Endothelial cell of hepatic sinusoid (primary cell): ENCODE data around the gene SOS1.
"Not testable (repeated sequence)": the region's sequence is repeated elsewhere in the genome, so short reads cannot be mapped to it uniquely, and the experiment has no call there.

Experiments
- in situ Hi-C: cut with HindIII; loops from 2 replicates; pipeline ENCODE4 v1.10.0; 2017; ENCODE audit warnings: low sequenced_read_pairs

Gene SOS1

DNA sequence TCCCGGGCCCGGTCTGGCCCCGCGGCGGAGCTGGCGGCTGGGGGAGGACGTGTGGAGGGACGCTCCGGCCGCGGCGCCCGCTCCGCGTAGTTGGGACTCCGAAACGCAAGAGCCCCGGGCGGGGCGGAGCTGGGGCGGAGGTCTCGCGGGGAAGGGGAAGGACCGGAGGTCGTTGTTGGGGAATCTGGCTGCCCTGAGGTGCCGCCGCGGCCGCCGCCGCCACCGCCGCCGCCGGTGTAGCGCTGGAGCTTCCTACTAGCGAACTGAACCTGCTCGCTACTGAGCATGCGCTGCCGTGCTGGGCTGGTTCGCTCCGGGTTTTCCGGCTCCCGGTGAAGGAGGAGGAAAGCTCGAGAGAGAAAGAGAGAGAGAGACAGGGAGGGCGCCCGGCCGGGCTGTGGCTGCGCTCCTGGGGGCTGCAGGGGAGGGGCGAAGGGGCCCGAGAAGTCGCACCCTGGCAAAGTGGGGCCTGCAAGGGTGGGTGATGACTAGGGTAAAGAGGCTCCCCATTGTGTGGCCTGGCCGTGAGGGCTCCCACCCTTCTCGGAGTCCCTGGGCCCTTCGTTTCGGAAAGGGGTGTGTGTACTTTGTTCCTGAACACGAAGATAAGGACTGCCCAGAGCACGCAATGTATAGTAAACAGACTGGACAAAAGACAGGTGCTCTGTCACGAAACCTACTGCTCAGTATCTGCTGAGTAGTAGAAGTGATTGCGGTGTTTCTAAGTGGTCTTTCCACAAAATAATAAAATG is at the start of gene SOS1:
TSS of gene SOS1 (minus strand) at position 281 of the 752 bp plus-strand sequence. CDS start 629 bp downstream, outside the sequence.
- in situ Hi-C loops = no loop called here

DNA sequence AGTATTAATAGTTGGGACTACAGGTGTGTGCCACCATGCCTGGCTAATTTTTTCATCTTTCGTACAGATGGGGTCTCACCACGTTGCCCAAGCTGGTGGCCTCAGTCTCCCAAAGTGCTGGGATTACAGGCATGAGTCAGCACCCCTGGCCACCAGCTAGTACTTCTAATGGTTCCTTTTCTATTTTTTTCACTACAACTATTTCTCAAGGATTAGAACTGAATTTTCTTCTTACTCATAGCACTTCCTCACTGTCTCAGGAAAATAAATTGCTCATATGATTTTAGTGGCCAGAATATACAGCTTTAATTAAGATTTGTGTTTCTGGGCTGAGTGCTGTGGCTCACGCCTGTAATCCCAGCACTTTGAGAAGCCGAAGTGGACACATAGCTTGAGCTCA is 43.2 kb upstream of the SOS1 start:
- in situ Hi-C loops = no loop called here

DNA sequence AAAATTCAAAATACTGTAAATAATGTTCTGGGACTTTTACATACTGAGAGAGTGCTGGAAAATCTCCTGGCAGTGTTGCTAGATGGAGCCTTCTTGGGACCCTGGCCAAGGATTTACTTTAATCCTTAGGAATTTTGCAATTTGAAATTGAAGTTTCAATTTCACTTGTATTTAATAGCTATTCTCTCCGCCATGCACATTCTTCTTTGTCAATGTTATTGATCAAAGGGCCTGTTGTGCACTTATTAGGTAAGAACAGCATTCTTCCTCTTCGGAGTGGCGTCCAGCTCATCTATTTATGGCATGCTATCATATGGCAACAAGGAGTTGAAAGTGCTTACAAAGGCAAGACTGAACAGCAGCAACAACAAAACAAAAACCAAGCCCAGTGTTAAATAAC is 40.1 kb upstream of the SOS1 start:
- in situ Hi-C loops = no loop called here

DNA sequence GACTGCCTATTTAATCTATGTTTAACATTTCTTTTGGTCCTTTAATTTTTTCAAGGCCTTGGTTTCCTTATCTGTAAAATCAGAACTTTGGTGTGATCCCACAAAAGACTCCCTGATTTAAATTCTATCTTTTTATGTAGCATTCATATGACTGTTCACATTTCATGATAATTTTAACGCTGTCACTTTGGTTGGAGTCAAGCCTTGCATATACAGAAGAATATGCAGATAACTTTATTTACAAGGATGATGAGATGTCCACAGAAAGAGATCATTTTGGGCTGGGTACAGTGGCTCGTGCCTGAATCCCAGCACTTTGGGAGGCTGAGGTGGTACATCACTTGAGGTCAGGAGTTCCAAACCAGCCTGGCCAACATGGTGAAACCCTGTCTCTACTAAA is 38.4 kb upstream of the SOS1 start:
- in situ Hi-C loops = no loop called here

DNA sequence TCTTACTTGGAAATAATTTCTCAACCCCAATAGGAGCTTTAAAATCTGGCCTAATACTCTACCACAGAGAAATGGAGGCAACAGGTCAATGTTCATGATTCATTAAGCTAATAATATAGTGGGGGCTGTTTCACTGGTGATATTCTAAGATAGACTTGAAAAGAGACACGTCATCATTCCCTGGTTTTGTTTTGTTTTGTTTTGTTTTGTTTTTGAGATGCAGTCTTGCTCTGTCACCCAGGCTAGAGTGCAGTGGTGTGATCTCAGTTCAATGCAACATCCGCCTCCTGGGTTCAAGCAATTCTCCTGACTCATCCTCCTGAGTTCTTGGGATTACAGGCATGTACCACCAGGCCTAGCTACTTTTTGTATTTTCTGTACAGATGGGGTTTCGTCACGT is 37.5 kb upstream of the SOS1 start:
- in situ Hi-C loops = no loop called here

DNA sequence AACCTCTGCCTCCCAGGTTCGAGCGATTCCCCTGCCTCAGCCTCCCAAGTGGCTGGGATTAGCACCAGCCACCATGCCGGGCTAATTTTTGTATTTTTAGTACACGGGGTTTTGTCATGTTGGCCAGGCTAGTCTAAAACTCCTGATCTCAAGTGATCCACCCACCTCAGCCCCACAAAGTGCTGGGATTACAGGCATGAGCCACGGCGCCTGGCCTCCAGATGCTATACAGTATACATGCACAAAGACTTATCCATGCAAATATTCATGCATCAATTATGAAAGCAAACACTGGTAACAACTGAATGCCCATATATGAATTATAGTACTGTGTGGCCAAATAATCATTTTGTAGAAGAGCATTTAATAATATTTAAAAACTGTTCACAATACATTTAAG is 36.0 kb upstream of the SOS1 start:
- in situ Hi-C loops = no loop called here

DNA sequence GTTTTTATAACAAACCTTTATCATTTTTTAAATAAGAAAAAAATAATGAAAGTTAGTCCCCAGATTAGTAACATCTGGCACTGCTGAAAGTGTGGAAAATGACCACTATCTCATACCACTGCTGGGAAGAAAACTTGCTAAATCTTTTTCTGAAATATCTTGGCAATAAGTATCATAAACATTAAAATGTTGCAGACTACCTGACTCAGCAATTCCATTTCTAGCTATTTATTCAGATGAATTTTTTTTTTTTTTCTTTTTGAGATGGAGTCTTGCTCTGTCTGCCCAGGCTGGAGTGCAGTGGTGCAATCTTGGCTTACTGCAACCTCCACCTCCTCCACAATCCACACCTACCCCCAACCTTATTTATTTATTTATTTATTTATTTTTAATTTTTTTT is 35.3 kb upstream of the SOS1 start:
- in situ Hi-C loops = no loop called here

DNA sequence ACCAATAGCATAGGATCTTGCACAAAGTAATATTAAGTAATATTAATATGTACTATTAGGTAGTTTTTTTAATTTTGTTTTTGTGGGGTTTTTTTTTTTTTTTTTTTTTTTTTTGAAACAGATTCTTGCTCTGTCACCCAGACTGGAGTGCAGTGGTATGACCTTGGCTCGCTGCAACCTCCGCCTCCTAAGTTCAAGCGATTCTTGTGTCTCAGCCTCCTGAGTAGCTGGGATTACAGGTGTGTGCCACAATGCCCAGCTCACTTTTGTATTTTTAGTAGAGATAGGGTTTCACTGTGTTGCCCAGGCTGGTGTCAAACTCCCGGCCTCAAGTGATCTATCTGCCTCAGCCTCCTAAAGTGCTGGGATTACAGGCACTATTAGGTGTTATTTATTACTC is 34.7 kb upstream of the SOS1 start:
- in situ Hi-C loops = not testable (repeated sequence)

DNA sequence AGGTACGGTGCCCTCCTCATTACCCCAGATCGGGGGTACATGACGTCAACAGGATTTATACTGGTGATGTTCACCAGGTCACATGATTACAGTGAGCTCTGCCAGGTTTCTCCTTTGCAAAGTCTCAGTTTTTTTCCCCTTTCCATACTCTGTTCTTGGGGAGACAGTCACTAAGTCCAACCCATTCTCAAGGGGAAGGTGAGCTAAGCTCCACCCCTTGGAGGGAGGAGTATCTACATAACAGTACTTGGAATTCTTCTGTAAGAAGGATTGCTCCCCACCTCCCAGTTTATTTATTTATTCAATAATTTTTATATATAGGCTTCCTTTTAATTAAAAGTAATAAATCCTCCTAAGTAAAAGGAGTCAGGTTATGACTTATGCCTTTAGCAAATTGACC is 34.1 kb upstream of the SOS1 start:
- in situ Hi-C loops = no loop called here

DNA sequence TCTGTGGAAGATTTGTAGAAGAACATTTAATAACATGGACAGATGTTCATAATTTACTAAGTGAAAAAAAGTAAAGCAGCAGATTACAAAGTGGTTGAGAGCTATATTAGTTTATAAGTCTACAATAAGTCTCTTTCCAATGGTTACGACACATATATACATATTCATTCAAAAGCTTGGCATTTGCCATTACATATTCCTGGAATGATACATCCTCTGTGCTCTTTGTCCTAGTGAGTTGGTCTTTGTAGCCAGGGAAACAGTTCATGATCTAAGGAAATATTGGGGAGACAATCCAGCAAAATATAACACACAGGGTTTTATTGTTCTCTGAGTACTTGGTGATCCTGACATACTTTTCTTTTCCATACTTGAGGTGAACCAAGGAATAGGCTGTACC is 32.5 kb upstream of the SOS1 start:
- in situ Hi-C loops = no loop called here

DNA sequence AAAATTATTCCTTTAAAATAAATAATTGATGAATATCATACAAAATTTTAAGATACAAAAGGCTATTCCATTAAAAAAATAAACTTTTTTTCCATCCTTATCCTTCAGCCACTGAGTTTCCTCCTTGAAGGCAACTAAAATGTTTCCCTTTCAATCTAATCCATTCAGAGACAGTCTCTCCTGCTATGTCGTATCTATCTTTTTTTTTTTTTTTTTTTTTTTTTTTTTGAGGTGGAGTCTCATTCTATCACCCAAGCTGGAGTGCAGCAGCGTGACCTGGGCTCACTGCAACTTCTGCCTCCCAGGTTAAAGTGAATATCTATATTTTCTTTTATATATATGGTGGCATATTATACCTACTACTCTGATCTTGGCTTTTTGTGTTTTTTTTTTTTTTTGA is 31.7 kb upstream of the SOS1 start:
- in situ Hi-C loops = no loop called here

DNA sequence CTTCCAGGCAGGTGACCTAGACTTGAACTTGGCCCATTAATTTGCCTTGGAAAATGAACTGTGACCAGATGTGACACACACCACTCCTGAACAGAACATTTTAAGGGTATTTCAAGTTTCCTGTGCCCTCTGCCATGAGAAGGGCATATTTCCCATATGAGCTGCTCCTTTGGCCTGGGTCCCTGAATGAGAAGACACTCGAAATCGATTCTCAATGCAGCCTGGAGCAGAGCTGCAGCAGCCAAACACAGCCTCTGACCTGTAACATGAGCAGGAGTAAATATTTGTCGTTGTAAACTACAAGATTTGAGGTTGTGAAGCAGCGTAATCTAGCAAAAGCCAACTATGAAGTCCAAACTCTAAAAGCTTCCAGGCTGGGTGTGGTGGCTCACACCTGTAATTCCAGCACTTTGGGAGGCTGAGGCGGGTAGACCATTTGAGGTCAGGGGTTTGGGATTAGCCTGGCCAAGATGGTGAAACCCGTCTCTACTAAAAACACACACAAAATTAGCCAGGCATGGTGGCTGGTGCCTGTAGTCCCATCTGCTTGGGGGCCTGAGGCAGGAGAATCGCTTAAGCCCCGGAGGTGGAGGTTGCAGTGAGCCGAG is 30.1 kb upstream of the SOS1 start:
- in situ Hi-C loops = no loop called here

DNA sequence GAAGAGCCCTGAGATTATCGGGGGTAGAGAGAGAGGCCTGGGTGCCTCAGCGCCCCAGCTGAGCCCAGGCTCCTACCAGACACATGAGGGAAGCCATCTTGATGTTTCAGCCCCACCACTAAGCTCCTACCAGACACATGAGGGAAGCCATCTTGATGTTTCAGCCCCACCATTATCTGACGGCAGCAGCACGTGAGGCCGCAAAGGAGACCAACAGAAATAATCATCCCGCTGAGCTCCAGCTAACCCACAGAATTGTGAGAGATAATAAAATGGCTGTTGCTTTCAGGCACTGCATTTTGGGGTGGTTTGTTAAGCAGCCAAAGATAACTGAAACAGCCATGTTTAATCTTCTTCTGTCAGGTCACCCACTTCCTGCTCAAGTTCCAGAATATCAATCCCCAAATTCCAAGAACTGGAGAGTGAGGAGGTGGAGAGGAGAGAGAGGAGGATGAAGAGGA is 29.3 kb upstream of the SOS1 start:
- in situ Hi-C loops = no loop called here

DNA sequence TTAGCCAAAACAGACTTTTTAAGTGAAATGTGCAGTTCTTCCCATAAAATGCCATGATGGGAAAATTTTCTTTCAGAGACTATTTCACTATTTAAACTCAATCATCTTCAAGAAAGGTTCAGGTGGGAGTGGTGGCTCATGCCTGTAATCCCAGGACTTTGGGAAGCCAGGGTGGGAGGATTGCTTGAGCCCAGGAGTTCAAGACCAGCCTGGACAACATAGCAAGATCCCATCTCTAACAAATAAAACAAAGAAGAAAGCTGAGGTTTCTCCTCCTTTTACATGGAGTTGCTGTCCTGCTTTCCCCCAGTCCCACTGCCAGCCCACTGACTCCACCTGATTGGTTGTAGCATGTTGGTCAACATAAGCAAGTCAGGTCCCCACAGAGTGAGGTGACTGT is 25.8 kb upstream of the SOS1 start:
- in situ Hi-C loops = no loop called here

DNA sequence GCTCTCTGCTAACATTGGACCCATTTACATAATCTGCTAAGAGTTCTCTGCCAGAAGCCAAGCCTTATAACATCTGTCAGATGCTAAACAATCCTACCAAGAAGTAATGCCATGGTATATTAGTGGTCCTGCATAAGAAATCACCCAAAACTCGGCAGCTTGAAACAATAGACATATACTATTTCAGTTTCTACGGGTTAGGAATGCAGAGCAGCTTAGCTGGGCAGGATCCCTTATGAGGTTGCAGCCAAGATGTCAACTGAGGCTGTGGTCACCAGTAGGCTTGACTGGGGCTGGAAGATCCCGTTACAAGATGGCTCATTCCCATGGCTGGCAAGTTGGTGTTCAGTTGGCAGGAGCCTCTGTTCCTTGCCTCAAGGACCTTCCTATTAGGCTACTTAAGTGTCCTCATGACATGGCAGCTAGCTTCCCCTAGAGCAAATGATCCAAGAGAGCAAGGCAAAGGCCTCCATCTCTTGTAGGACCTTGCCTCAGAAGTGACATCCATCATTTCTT is 25.1 kb upstream of the SOS1 start:
- in situ Hi-C loops = no loop called here

DNA sequence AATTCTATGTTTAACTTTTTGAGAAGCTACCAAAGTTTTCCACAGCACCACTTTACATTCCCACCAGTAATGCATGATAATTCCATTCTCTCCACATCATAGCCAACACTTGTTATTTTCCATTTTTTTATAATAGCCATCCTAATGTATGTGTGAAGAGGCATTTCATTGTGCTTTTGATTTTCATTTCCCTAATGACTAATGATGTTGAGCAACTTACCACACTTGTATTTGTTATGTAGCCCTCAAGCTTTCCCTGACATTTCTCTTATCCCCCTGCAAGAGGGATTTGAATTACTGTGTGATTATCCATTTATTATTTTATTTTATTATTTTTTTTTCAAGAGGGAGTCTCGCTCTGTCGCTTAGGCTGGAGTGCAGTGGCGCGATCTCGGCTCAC is 23.6 kb upstream of the SOS1 start:
- in situ Hi-C loops = no loop called here

DNA sequence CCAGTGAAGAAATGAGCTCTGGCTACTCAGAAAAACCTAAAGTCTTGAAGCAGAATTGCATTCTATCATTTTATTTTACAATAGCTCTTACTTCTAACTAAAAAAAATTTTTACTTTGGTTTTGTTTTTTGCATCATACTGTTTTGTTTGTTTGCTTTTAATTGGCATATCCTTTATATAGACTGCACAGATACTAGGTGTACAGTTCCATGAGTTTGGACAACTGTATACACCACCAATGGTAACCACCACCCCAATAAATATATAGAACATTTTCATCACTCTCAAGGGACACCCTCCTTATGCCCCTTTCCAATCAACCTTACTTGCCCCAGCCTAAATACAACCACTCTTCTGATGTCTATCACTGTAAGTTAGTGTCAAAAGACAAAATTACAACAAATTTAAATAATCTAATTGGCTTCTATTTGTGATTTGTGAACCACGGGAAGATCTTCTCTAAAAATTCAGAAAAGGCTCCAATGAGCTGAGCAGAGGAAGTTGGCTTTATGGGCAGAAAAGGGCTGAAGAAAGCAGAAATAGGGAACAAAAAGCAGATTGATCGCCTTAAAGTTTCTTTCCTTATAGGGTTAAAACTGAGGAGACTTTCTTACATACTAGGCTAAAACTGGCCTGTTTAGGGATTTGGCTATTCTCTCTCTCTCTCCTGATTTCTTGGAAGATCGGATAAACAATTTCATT is 22.2 kb upstream of the SOS1 start:
- in situ Hi-C loops = no loop called here

DNA sequence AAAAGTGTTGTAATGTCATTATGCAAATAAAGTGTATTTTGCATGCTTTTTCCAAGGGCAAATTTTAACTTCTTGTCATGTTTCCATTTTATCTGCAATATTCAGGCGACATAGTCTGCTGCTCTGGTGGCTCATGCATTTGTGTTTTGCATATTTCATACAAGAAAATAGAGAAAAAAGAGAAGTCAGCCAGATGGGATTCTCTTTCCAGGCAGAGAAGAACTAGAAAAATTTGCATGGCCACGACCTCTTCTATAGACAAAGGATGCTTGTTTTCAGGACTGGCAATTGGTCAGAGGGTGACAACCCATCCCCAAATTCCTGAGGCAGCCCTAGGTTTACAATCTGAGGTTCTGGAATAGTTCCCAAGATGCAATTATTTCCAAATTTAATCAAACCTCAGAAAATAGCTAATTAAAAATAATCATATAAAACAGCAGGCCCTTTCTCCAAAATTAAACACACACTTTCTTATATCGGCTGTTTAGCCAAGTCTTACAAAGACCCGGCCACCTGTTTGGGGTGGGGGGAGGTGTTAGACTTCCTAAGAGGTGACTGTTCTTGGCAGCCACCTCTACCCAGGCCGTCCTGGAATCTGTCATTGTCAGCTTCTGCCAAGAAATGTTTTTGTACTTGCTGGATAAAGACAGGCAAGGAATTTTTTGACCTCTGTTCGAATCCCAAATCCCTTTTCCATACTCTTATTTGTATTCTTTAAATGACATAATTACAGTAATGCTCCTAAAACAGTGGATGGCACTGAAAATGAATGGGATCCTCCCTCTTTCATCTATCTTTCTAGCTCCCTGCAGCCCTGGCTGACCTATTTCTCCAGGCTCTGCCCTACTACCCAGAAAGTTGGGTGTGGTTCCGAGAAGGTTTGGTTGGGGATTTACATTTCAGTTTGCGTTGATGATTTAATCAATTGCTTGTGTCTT is 20.8 kb upstream of the SOS1 start:
- in situ Hi-C loops = no loop called here

DNA sequence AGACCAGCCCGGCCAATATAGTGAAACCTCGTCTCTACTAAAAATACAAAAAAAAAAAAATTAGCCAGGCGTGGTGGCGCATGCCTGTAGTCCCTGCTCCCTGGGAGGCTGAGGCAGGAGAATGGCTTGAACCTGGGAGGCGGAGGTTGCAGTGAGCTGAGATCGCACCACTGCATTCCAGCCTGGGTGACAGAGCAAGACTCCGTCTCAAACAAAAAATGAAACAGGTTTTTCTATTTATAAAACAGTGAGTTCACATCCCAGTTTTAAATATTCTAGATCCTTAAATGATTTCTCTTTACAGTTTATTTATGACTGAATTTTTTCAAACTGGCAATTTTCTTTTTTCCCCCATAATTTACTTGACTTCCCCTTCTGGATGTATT is 20.1 kb upstream of the SOS1 start:
- in situ Hi-C loops = not testable (repeated sequence)

DNA sequence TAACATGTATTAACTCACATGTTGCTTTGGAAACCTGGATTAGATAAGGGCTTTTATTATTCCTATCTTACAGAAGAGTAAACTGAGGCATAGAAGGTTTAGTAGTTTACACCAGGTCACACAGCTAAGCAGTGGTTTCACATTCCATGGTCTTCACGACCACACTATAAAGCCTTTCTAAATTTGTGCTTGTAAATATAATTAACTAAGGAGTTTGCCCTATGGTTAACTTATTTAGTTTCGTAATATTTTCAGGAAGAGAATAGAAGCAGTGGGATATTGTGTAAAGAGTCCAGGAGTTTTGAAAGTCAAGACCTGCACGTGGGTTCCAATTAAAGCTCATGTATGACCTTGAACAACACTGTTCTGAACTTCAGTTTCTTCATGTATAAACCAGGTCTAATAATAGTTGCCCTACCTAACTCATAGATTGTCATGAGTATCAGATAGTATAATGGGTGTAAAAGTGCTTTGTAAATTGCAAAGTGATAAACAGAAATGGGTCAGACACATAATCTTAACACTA is 19.5 kb upstream of the SOS1 start:
- in situ Hi-C loops = no loop called here
